ENCODE measurements around the gene PCNX1. TPM values are rescaled to one million over a fixed set of nuclear protein-coding genes. Genes with fewer than 3 reads are reported as not detected.

Gene PCNX1
- total and polyA plus RNA-seq, 9 of the 15 experiments (the other 6 are each of a cell fraction or from before 2014, with no cell fraction given), result 0.30 to 4.5 (median 2.3) TPM

GRCh38 chr14:70871863-70872677, 35.2 kb upstream of the PCNX1 start:
- DNase-seq (ENCODE audit: extremely low read depth in 1 of 4, low spot score in 3 of 4) (no peak), FAIRE-seq (no peak), ATAC-seq (no peak)
- Histone ChIP-seq H3K4me3 (no peak overlapping the region), H3K27ac (ENCODE audit: extremely low read depth, low read depth, low read length) (no peak overlapping the region), H3K9me1 (ENCODE audit: control insufficient read depth, insufficient read depth, low read length) (no peaks in the 10 kb centered on the region), H3K27me3 (ENCODE audit: control insufficient read depth in 2 of 2, insufficient read depth in 2 of 2, low read length in 2 of 2) (no peaks in the 10 kb centered on the region), H3K9me3 (replicated peaks; ENCODE audit: control insufficient read depth, insufficient read depth, low read depth, low read length) (no peaks in the 10 kb centered on the region; the same call in 1 of the 2 replicates), H3K4me1 (replicated peaks in 1 of 2; ENCODE audit: control insufficient read depth in 2 of 2, insufficient read depth in 2 of 2, low read length in 2 of 2) (no peaks in the 10 kb centered on the region), H3K36me3 (ENCODE audit: control insufficient read depth, insufficient read depth, low read length) (no peaks in the 10 kb centered on the region), H3K9ac (ENCODE audit: insufficient read depth in 1 of 2, low read depth in 2 of 2, low read length in 2 of 2) (no peak overlapping the region), H4K20me1 (replicated peaks; ENCODE audit: control insufficient read depth, insufficient read depth, low read length) (no peaks in the 10 kb centered on the region), H2AFZ (ENCODE audit: low read depth, low read length) (no peak overlapping the region), H3K4me2 (ENCODE audit: insufficient read depth, low read length) (no peak overlapping the region), H3K79me2 (ENCODE audit: control insufficient read depth, insufficient read depth, low read length) (no peaks in the 10 kb centered on the region)
- BruUV-seq (replicated peaks), result no TSS peak
- 2% methylated on average over 8 of the region's 10 CpGs for whole genome bisulfite sequencing (ENCODE audit: insufficient coverage, low coverage, missing lambda C conversion rate)
- in situ Hi-C loops (cut with MboI) (no loop called here), intact Hi-C loops (cut with micrococcal nuclease) (no loop called here)
- POLR2A ChIA-PET, result interaction anchor here (0.5 to 1.1 kb wide), 2 partner anchors 13 to 619 kb away, joined by 3 to 5 read pairs; no protein-coding TSS in a partner anchor
- CTCF ChIA-PET (ENCODE audit: low intra/inter-chr PET ratio), result no interaction called here
- TF ChIP-seq MAX (CRISPR knock-in tag; IDR thresholded peaks at IDR 0.05) (no peak), ELK3 (CRISPR knock-in tag; IDR thresholded peaks at IDR 0.05) (no peak), POLR2A (conservative IDR thresholded peaks at IDR 0.05) (no peak), L3MBTL2 (IDR thresholded peaks at IDR 0.05) (peak; percentile 42; the same call in 1 of the 2 replicates), THRAP3 (IDR thresholded peaks at IDR 0.05; ENCODE audit: borderline replicate concordance) (no peak), NFATC3 (IDR thresholded peaks at IDR 0.05) (no peak), MGA (IDR thresholded peaks at IDR 0.05) (peak; percentile 20; the same call in 1 of the 2 replicates)
